HFFc6 (cell line): ENCODE data around the gene SPATA32. TPM values are rescaled to one million over a fixed set of nuclear protein-coding genes. Genes with fewer than 3 reads are reported as not detected.

ENCODE experiments used
- DNase-seq: peaks from one replicate; pipeline ENCODE4 v3.0.0-alpha.2; 2018
- H3K27ac Mint-ChIP-seq: 2 replicates; pipeline ENCODE4 v1.8.0; 2020; ENCODE audit warnings: mild to moderate bottlenecking, mixed read lengths
- H3K27me3 Mint-ChIP-seq: 2 replicates; pipeline ENCODE4 v1.8.0; 2021; ENCODE audit warnings: mild to moderate bottlenecking, moderate library complexity, mixed read lengths; ENCODE audit not compliant: insufficient read depth
- H3K36me3 Mint-ChIP-seq: 2 replicates; pipeline ENCODE4 v1.8.0; 2021; ENCODE audit warnings: low read depth, mixed read lengths
- H3K4me1 Mint-ChIP-seq: 2 replicates; pipeline ENCODE4 v1.8.0; 2020; ENCODE audit warnings: low read depth, mixed read lengths
- H3K4me3 Mint-ChIP-seq: 2 replicates; pipeline ENCODE4 v1.8.0; 2020; ENCODE audit warnings: mild to moderate bottlenecking, moderate library complexity, mixed read lengths
- H3K9me3 Mint-ChIP-seq: 2 replicates; pipeline ENCODE4 v1.8.0; 2020; ENCODE audit warnings: mild to moderate bottlenecking, mixed read lengths
- CTCF ChIP-seq: fragments of 200-600 bp; sonication (generic); IDR thresholded peaks from 2 replicates; pipeline ENCODE4 v1.5.0; 2021; ENCODE audit warnings: antibody characterized with exemption, mild to moderate bottlenecking
- total RNA-seq, 6 experiments: library from RNA; stranded (reverse); fragmentation: NEBNext Ultra II Directional; extraction: Animal tissue kit (Norgen Biotek cat#: 25700); gene quantifications; 2 replicates in 1 of 6; 3 replicates in 5 of 6; pipeline ENCODE4 v1.2.3, GENCODE V29; 2021

The SPATA32 gene
- total RNA-seq, 6 experiments from 2014 or later: 0.11 TPM; not detected in 5

- no peak for TF ChIP-seq CTCF
- no peak for DNase-seq
- peaks cover 10% of the 10 kb centered on the region for H3K27me3 Mint-ChIP-seq
- H3K36me3 Mint-ChIP-seq: no peaks in the 10 kb centered on the region
- no peaks in the 10 kb centered on the region for H3K9me3 Mint-ChIP-seq
- H3K4me3 Mint-ChIP-seq: no peak overlapping the region
- no peak overlapping the region for H3K27ac Mint-ChIP-seq
- peaks cover 21% of the 10 kb centered on the region for H3K4me1 Mint-ChIP-seq
Observed at GRCh38 chr17:45242029-45242414, 19.9 kb downstream of the SPATA32 start.

- Mint-ChIP-seq H3K36me3 (no peaks in the 10 kb centered on the region), H3K4me1 (peaks cover 16% of the 10 kb centered on the region), H3K27ac (no peak overlapping the region), H3K9me3 (no peaks in the 10 kb centered on the region), H3K27me3 (peaks cover 10% of the 10 kb centered on the region), H3K4me3 (no peak overlapping the region)
- no peak for TF ChIP-seq CTCF
- no peak for DNase-seq
Observed at GRCh38 chr17:45241328-45242028, 20.4 kb downstream of the SPATA32 start.

- no peak for TF ChIP-seq CTCF
- Mint-ChIP-seq H3K4me3 (no peak overlapping the region), H3K9me3 (no peaks in the 10 kb centered on the region), H3K27me3 (peaks cover 10% of the 10 kb centered on the region), H3K27ac (no peak overlapping the region), H3K4me1 (peaks cover 11% of the 10 kb centered on the region), H3K36me3 (no peaks in the 10 kb centered on the region)
- DNase-seq: no peak
Observed at GRCh38 chr17:45240905-45241327, 21.0 kb downstream of the SPATA32 start.

- Mint-ChIP-seq H3K27me3 (peaks cover 14% of the 10 kb centered on the region), H3K36me3 (no peaks in the 10 kb centered on the region), H3K4me1 (peaks cover 11% of the 10 kb centered on the region), H3K4me3 (no peak overlapping the region), H3K9me3 (no peaks in the 10 kb centered on the region), H3K27ac (no peak overlapping the region)
- DNase-seq: no peak
- no peak for TF ChIP-seq CTCF
Observed at GRCh38 chr17:45238155-45238774, 23.6 kb downstream of the SPATA32 start.

- Mint-ChIP-seq H3K4me3 (no peak overlapping the region), H3K36me3 (no peaks in the 10 kb centered on the region), H3K27me3 (peaks cover 12% of the 10 kb centered on the region), H3K4me1 (peaks cover 11% of the 10 kb centered on the region), H3K9me3 (no peaks in the 10 kb centered on the region), H3K27ac (no peak overlapping the region)
- no peak for TF ChIP-seq CTCF
- no peak for DNase-seq
Observed at GRCh38 chr17:45237686-45238085, 24.2 kb downstream of the SPATA32 start.
